ENCODE results near the gene TOR4A.

The TOR4A gene

GRCh38 chr9:137295238-137295811 lies 17.8 kb downstream of the TOR4A start:
- peak; percentile 40 for DNase-seq (ENCODE audit: low read depth)

- no peak for DNase-seq (ENCODE audit: low read depth)
These were observed 18.5 kb downstream of the TOR4A start for GRCh38 chr9:137295849-137296669.

- DNase-seq (ENCODE audit: low read depth): peak; percentile 40
These were observed 19.4 kb downstream of the TOR4A start for GRCh38 chr9:137296670-137297664.

GRCh38 chr9:137297966-137298365 lies 20.4 kb downstream of the TOR4A start:
- DNase-seq (ENCODE audit: low read depth): no peak

GRCh38 chr9:137298401-137299202 lies 21.1 kb downstream of the TOR4A start:
- no peak for DNase-seq (ENCODE audit: low read depth)

GRCh38 chr9:137299203-137299565 lies 21.7 kb downstream of the TOR4A start:
- no peak for DNase-seq (ENCODE audit: low read depth)

- no peak for DNase-seq (ENCODE audit: low read depth)
These were observed 22.4 kb downstream of the TOR4A start for GRCh38 chr9:137299938-137300337.

- DNase-seq (ENCODE audit: low read depth): peak; percentile 32
These were observed 23.1 kb downstream of the TOR4A start for GRCh38 chr9:137300567-137301080.

- DNase-seq (ENCODE audit: low read depth): peak; percentile 45
These were observed 23.8 kb downstream of the TOR4A start for GRCh38 chr9:137301081-137301947.

- peak; percentile 80 for DNase-seq (ENCODE audit: low read depth)
These were observed 24.6 kb downstream of the TOR4A start, which contains the start of gene NRARP for GRCh38 chr9:137302118-137302448. TSS of gene NRARP (minus strand) at chr9:137302271. CDS start at chr9:137301928, 343 bp downstream.

- peak; percentile 74 for DNase-seq (ENCODE audit: low read depth)
These were observed 25.1 kb downstream of the TOR4A start for GRCh38 chr9:137302449-137303150.

- no peak for DNase-seq (ENCODE audit: low read depth)
These were observed 25.8 kb downstream of the TOR4A start for GRCh38 chr9:137303151-137303892.

GRCh38 chr9:137303893-137304382 lies 26.4 kb downstream of the TOR4A start:
- no peak for DNase-seq (ENCODE audit: low read depth)

GRCh38 chr9:137304383-137305059 lies 27.0 kb downstream of the TOR4A start:
- DNase-seq (ENCODE audit: low read depth): peak; percentile 32

GRCh38 chr9:137305060-137305797 lies 27.7 kb downstream of the TOR4A start:
- DNase-seq (ENCODE audit: low read depth): no peak

GRCh38 chr9:137305798-137306065 lies 28.2 kb downstream of the TOR4A start:
- no peak for DNase-seq (ENCODE audit: low read depth)

- no peak for DNase-seq (ENCODE audit: low read depth)
These were observed 28.7 kb downstream of the TOR4A start for GRCh38 chr9:137306066-137306849.

Measured in ELR (cell line).